Aorta (tissue), 5 donors: ENCODE results near the gene CHST9. TPM values are rescaled to one million over a fixed set of nuclear protein-coding genes. Genes with fewer than 3 reads are reported as not detected.
"Not testable (repeated sequence)": the region's sequence is repeated elsewhere in the genome, so short reads cannot be mapped to it uniquely, and the experiment has no call there.

ENCODE experiments used
- ATAC-seq: fragments of 200-7000 bp; cut with Tn5 transposase; one replicate; pipeline ENCODE4 v1.9.1; 2022; ENCODE audit warnings: moderate library complexity; ENCODE audit not compliant: low FRiP score
- DNase-seq, 2 donors: peaks; one replicate each; pipeline ENCODE4 v3.0.0-alpha.2; 2020
- H3K27ac ChIP-seq, 2 donors: one replicate each; pipeline ENCODE4 v1.5.1; 2013; ENCODE audit warnings: low read length in 2 of 2, mild to moderate bottlenecking in 2 of 2, moderate library complexity in 2 of 2, control low read depth in 1 of 2, inconsistent platforms in 1 of 2, low read depth in 1 of 2
- H3K27me3 ChIP-seq, 2 donors: one replicate each; pipeline ENCODE4 v1.6.1; 2013; ENCODE audit warnings: control low read depth in 1 of 2, low read length in 1 of 2, mild to moderate bottlenecking in 1 of 2, moderate library complexity in 1 of 2; ENCODE audit not compliant: insufficient read depth in 2 of 2, control insufficient read depth in 1 of 2
- H3K36me3 ChIP-seq, 2 donors: one replicate each; pipeline ENCODE4 v1.6.1; 2013; ENCODE audit warnings: control low read depth in 1 of 2, low read length in 1 of 2, mild to moderate bottlenecking in 1 of 2; ENCODE audit not compliant: insufficient read depth in 2 of 2, control insufficient read depth in 1 of 2
- H3K4me1 ChIP-seq, 2 donors: one replicate each; pipeline ENCODE4 v1.6.1; 2013; ENCODE audit warnings: low read length in 2 of 2, control low read depth in 1 of 2, mild to moderate bottlenecking in 1 of 2, moderate library complexity in 1 of 2; ENCODE audit not compliant: insufficient read depth in 2 of 2, control insufficient read depth in 1 of 2
- H3K4me3 ChIP-seq, 2 donors: one replicate each; pipeline ENCODE4 v1.5.1; 2013; ENCODE audit warnings: low read length in 2 of 2, control low read depth in 1 of 2, mild to moderate bottlenecking in 1 of 2
- H3K9me3 ChIP-seq: one replicate; pipeline ENCODE4 v1.6.1; 2013; ENCODE audit warnings: mild to moderate bottlenecking, low read length; ENCODE audit not compliant: control insufficient read depth
- WGBS, 2 donors: extraction: QIAGEN DNeasy Blood & Tissue Kit; methylation state at CpG; one replicate each; pipeline ENCODE4 v1.1.7; 2013; 5-methylcytosine and 5-hydroxymethylcytosine counted together
- intact Hi-C, 2 donors: fragments of 100-400 bp; cut with DNase I; formaldehyde crosslinking; loops; one replicate each; pipeline versions ENCODE4 v1.14.2 to v1.15.0; 2022
- polyA plus RNA-seq, 2 donors: library from polyadenylated mRNA; stranded (reverse); fragments of 200-250 nt; gene quantifications; one replicate each; pipeline ENCODE4 v1.2.3, GENCODE V29; 2013
- total RNA-seq, 2 donors: library from RNA; stranded (reverse); fragmentation: NEBNext Ultra II Directional; extraction: Animal tissue kit (Norgen Biotek cat#: 25700); gene quantifications; one replicate each; pipeline ENCODE4 v1.2.1, GENCODE V29; 2021
- donor health status: healthy with polysubstance abuse.
- donor health status: Bipolar disorder and iron deficiency.
- donor health status: DM: no; HTN: no; CAD: no.
- donor health status: DM: no; HTN: no; CAD: no.
- donor health status: DM: yes; HTN: yes; CAD: no.

The CHST9 gene
- total and polyA plus RNA-seq, 4 donors: 0.06 TPM; not detected in 3

DNA sequence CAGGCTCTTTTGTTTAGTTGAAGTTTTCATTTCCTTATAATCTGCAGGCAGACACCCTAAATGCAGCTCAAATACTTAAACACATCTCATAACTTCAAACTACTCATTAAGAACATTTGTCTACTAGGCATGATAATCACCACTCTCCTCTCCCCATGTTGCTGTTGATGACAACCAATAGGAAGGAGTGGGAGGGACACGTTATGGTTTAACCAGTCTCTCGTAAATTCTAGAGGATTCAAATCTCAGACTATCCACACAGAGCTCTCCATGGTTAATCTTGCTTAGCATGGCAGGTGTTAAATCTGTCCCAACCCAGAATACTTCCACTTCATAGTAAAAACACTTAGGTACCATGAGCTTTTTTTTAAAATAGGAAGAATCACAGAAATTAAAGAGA lies 192.2 kb downstream of the CHST9 start:
- intact Hi-C loops: no loop called here
- H3K27me3 ChIP-seq: no peaks in the 10 kb centered on the region
- 73 to 84% methylated on average over 2 of the region's 2 CpGs for WGBS, 2 donors
- H3K9me3 ChIP-seq: no peaks in the 10 kb centered on the region
- H3K4me3 ChIP-seq: no peak overlapping the region
- no peaks in the 10 kb centered on the region for H3K36me3 ChIP-seq
- no peak overlapping the region for H3K27ac ChIP-seq
- no peak for ATAC-seq
- no peaks in the 10 kb centered on the region for H3K4me1 ChIP-seq
- DNase-seq: no peak

GRCh38 chr18:26989842-26990241 lies 195.3 kb downstream of the CHST9 start:
- Histone ChIP-seq H3K4me3 (no peak overlapping the region), H3K36me3 (no peaks in the 10 kb centered on the region), H3K9me3 (no peaks in the 10 kb centered on the region), H3K27me3 (no peaks in the 10 kb centered on the region), H3K27ac (no peak overlapping the region), H3K4me1 (no peaks in the 10 kb centered on the region)
- ATAC-seq (no peak), DNase-seq (no peak)
- intact Hi-C loops: no loop called here

GRCh38 chr18:26981360-26982082 lies 203.6 kb downstream of the CHST9 start:
- Histone ChIP-seq H3K27me3 (no peaks in the 10 kb centered on the region), H3K9me3 (peaks cover 2% of the 10 kb centered on the region), H3K36me3 (no peaks in the 10 kb centered on the region), H3K27ac (no peak overlapping the region), H3K4me1 (no peaks in the 10 kb centered on the region), H3K4me3 (no peak overlapping the region)
- no peak for DNase-seq
- no peak for ATAC-seq
- 57 to 58% methylated on average over 6 of the region's 6 CpGs for WGBS, 2 donors
- intact Hi-C loops: no loop called here

GRCh38 chr18:26978812-26979341 lies 206.2 kb downstream of the CHST9 start:
- intact Hi-C loops: no loop called here
- H3K27ac ChIP-seq: no peak overlapping the region
- no peak for ATAC-seq
- WGBS, 2 donors: 75% methylated on average over 4 of the region's 4 CpGs
- H3K27me3 ChIP-seq: no peaks in the 10 kb centered on the region
- no peaks in the 10 kb centered on the region for H3K4me1 ChIP-seq
- no peak overlapping the region for H3K4me3 ChIP-seq
- no peak for DNase-seq
- H3K9me3 ChIP-seq: peaks cover 2% of the 10 kb centered on the region
- H3K36me3 ChIP-seq: no peaks in the 10 kb centered on the region

GRCh38 chr18:26977781-26978180 lies 207.3 kb downstream of the CHST9 start:
- DNase-seq: no peak
- intact Hi-C loops: no loop called here
- Histone ChIP-seq H3K4me3 (no peak overlapping the region), H3K27ac (no peak overlapping the region), H3K9me3 (no peaks in the 10 kb centered on the region), H3K4me1 (no peaks in the 10 kb centered on the region), H3K36me3 (no peaks in the 10 kb centered on the region), H3K27me3 (no peaks in the 10 kb centered on the region)
- 70 to 77% methylated on average over 1 of the region's 1 CpG for WGBS, 2 donors
- no peak for ATAC-seq

DNA sequence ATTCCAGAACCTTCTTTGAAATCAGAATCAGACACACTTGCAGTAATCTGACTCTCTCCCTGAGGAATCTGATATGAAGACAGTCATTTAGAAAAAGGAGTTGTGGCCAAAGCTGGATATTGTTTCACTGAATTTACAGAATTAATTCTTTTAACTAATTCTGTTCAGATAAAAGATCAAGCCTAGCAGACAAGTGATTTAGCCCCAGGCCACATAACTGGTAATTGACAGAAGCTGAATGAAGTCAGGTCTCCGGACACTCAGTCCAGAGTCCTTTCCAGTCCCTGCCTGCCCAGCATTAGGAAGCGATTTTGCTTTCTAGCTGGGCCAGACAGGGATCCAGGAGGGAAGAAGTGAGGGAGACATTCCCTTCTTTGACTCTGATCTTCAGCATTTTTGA lies 208.9 kb downstream of the CHST9 start:
- intact Hi-C loops: no loop called here
- Histone ChIP-seq H3K9me3 (no peaks in the 10 kb centered on the region), H3K4me1 (no peaks in the 10 kb centered on the region), H3K36me3 (no peaks in the 10 kb centered on the region), H3K27me3 (no peaks in the 10 kb centered on the region), H3K4me3 (no peak overlapping the region), H3K27ac (no peak overlapping the region)
- DNase-seq (no peak), ATAC-seq (no peak)
- WGBS, 2 donors: 88 to 90% methylated on average over 2 of the region's 2 CpGs

- H3K27me3 ChIP-seq, H3K9me3 ChIP-seq, intact Hi-C loops, H3K27ac ChIP-seq, H3K4me1 ChIP-seq, ATAC-seq, DNase-seq, H3K36me3 ChIP-seq, H3K4me3 ChIP-seq: not testable (repeated sequence)
- 87 to 91% methylated on average over 15 of the region's 15 CpGs for WGBS, 2 donors
Observed at GRCh38 chr18:26972549-26972948, 212.6 kb downstream of the CHST9 start.

- H3K27me3 ChIP-seq: no peaks in the 10 kb centered on the region
- intact Hi-C loops: no loop called here
- WGBS, 2 donors: 62 to 79% methylated on average over 7 to 8 of the region's 8 CpGs
- no peaks in the 10 kb centered on the region for H3K36me3 ChIP-seq
- H3K9me3 ChIP-seq: no peaks in the 10 kb centered on the region
- no peak overlapping the region for H3K4me3 ChIP-seq
- DNase-seq: no peak
- no peaks in the 10 kb centered on the region for H3K4me1 ChIP-seq
- H3K27ac ChIP-seq: no peak overlapping the region
- ATAC-seq: no peak
Observed at GRCh38 chr18:26971409-26971808, 213.7 kb downstream of the CHST9 start.

DNA sequence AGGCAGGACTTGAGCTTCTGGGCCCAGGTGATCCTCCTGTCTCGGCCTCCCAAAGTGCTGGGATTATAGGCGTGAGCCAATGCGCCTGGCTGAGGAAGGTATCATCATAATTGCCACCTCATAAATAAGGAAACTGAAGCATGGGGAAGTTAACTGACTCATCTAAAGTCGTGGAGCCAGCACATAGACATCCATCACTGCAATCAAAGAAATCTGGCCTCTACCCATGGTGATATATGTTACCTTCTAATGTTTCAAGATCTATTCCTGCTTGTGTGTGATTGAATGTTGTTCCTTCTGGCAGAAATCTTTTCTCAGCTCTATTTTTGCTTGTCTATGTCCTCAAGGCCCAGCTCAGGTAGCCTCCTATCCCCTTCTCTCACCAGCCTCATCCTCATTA lies 214.5 kb downstream of the CHST9 start:
- WGBS, 2 donors: 56 to 73% methylated on average over 4 of the region's 4 CpGs
- intact Hi-C loops: no loop called here
- Histone ChIP-seq H3K36me3 (no peaks in the 10 kb centered on the region), H3K27ac (no peak overlapping the region), H3K4me3 (no peak overlapping the region), H3K9me3 (no peaks in the 10 kb centered on the region), H3K27me3 (no peaks in the 10 kb centered on the region), H3K4me1 (no peaks in the 10 kb centered on the region)
- ATAC-seq (no peak), DNase-seq (no peak)
